Skeletal muscle tissue (tissue), 4 donors: ENCODE measurements around the gene C20orf202. TPM values are rescaled to one million over a fixed set of nuclear protein-coding genes. Genes with fewer than 3 reads are reported as not detected.

Experiments used
- H3K27ac ChIP-seq: one replicate; pipeline ENCODE4 v1.7.0; 2013; ENCODE audit warnings: mild to moderate bottlenecking, low read depth, low read length, inconsistent platforms
- H3K27me3 ChIP-seq, 3 donors: one replicate each; pipeline ENCODE4 v1.7.0; 2013; ENCODE audit warnings: low read length in 3 of 3; ENCODE audit not compliant: control insufficient read depth in 3 of 3, insufficient read depth in 3 of 3
- H3K36me3 ChIP-seq, 3 donors: one replicate each; pipeline ENCODE4 v1.7.0; 2013; ENCODE audit warnings: low read length in 3 of 3; ENCODE audit not compliant: control insufficient read depth in 3 of 3, insufficient read depth in 3 of 3
- H3K4me1 ChIP-seq, 3 donors: one replicate each; pipeline ENCODE4 v1.7.0; 2013; ENCODE audit warnings: low read length in 3 of 3, mild to moderate bottlenecking in 3 of 3; ENCODE audit not compliant: control insufficient read depth in 3 of 3, insufficient read depth in 3 of 3
- H3K4me3 ChIP-seq, 3 donors: one replicate each; pipeline ENCODE4 v1.7.0; 2013; ENCODE audit warnings: low read length in 3 of 3
- H3K9ac ChIP-seq, 3 donors: one replicate each; pipeline ENCODE4 v1.7.0; 2013; ENCODE audit warnings: low read length in 3 of 3, mild to moderate bottlenecking in 3 of 3, moderate library complexity in 2 of 3, low read depth in 1 of 3
- H3K9me3 ChIP-seq, 3 donors: one replicate each; pipeline ENCODE4 v1.7.0; 2013; ENCODE audit warnings: low read length in 3 of 3; ENCODE audit not compliant: control insufficient read depth in 3 of 3
- total RNA-seq: library from RNA; depleted of rRNA; stranded (reverse); fragments of >200 nt; gene quantifications from one replicate; pipeline ENCODE4 v1.2.3, GENCODE V29; 2014
- donor health status: Osteomylitis.

C20orf202 gene
- total RNA-seq, 1 donor from 2014 or later, result 0.52 TPM

DNA sequence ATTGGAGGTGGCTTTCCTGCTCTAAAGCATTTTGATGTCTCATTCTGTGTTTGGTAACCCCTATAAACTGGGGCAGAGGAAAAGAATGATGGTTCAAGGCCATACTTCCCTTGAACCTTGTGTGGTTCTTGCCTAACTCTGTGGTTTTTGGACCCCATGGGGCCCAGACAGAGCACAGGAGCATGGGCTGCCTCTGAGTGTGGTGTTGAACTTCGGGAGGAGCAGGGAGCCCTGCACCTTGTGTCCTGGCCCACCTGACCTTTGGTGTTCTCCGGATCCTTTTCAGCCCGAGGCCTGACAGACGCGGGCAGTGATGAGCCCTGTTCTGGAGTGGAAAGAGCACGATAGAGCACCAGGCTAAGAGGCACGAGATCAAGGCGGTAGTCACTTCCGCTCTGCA is 37.3 kb upstream of the C20orf202 start:
- no peak overlapping the region for H3K27ac ChIP-seq

DNA sequence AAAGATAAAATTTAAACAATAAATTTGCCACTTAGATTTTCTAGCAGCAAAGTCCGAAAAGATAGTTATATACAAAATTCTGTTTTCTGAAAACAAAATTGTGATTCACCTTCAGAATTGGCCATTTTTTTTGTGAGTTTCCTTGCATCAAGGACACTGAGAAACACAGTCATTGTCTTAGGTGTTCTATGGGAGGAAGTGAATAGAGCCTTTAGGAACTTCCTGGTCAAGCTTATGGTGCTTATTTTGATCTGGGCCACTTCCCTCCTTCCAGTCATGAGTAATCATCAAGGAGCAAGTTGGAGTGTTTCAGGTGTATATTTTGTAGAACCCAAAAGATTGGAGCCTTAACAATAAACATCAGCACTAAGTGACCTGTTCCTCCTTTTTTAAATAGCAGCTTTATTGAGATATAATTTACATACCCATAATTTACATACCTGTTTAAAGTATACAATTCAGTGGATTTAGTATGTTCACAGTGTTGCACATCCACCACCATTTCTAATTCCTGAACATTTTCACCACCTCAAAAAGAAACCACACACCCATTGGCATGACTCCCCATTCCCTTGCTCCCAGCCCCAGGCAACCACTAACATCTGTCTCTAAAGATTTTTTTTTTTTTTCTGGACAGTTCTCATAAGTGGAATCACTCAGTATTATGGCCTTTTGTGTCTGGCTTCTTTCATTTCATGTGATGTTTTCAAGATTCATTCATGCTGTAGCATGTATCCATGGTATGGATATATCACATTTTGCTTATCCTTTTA is 36.1 kb upstream of the C20orf202 start:
- no peaks in the 10 kb centered on the region for H3K9me3 ChIP-seq
- no peak overlapping the region for H3K4me3 ChIP-seq
- H3K27me3 ChIP-seq, result no peaks in the 10 kb centered on the region
- H3K9ac ChIP-seq, result no peak overlapping the region
- peaks cover 80 to 86% (median 85%) of the 10 kb centered on the region in 3 donors for H3K36me3 ChIP-seq
- H3K4me1 ChIP-seq, result peaks cover 0 to 10% (median 5%) of the 10 kb centered on the region in 3 donors
- H3K27ac ChIP-seq, result no peak overlapping the region

More for the DNA sequence above, 37.3 kb upstream of the C20orf202 start:
- Histone ChIP-seq H3K9me3 (no peaks in the 10 kb centered on the region), H3K4me3 (no peak overlapping the region), H3K9ac (no peak overlapping the region), H3K4me1 (peaks cover 0 to 14% (median 5%) of the 10 kb centered on the region in 3 donors), H3K36me3 (peaks cover 75 to 83% (median 81%) of the 10 kb centered on the region in 3 donors), H3K27me3 (no peaks in the 10 kb centered on the region)

DNA sequence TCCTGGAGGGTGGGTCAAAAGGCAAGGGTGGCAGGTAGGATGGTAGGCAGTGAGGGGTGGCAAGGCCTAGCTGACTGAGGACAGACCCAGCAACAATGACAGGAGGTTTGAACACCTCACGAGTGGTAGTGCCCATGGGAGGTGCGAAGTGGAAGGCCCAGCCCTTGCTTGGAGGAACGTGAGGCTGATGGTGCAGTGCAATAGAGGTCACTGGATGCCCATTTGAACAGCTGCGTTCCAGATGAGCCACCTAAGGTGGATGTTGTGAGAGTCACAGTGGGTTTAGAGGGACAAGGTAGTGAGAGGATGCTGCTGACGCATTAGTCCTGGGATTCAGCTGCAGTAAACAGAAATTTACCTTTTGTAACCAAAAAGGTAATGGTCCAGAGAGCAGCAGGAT is 34.0 kb upstream of the C20orf202 start:
- Histone ChIP-seq H3K4me3 (no peak overlapping the region), H3K9ac (no peak overlapping the region), H3K36me3 (peaks cover 74 to 81% (median 78%) of the 10 kb centered on the region in 3 donors), H3K9me3 (no peaks in the 10 kb centered on the region), H3K27ac (no peak overlapping the region), H3K27me3 (no peaks in the 10 kb centered on the region), H3K4me1 (no peaks in the 10 kb centered on the region)

DNA sequence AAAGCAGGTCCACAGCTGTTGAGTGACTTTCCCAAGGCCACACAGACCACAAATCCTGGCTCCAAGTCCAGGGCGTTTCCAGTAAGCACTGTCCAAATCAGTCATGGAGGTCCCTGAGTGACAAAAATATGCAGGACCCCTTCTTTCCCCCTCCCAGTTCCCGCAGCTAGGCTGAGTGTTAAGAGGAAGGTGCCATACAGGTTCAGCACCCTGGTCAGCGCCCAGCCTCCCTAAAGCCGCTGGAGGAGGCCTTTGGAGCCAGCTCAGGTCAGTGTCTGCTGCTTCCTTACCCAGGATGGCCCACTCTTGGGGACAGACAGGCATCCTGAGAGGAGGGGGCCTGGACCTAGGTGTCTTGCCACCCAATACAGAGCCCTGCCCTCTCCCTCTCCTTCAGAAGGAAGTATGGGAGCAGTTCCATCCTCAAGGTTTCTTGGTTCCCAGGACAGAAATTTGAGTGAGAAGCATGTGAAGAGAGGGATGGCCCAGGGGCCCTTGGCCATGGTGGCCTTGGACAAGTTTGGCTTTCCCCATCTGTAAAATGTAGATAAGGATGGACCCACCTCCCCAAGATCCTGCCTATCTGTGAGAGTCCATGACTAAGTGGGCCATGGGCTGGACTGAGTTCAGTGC is 31.7 kb upstream of the C20orf202 start:
- Histone ChIP-seq H3K4me3 (no peak overlapping the region), H3K27me3 (no peaks in the 10 kb centered on the region), H3K9ac (no peak overlapping the region), H3K27ac (no peak overlapping the region), H3K9me3 (no peaks in the 10 kb centered on the region), H3K4me1 (no peaks in the 10 kb centered on the region), H3K36me3 (peaks cover 53 to 73% (median 70%) of the 10 kb centered on the region in 3 donors)

DNA sequence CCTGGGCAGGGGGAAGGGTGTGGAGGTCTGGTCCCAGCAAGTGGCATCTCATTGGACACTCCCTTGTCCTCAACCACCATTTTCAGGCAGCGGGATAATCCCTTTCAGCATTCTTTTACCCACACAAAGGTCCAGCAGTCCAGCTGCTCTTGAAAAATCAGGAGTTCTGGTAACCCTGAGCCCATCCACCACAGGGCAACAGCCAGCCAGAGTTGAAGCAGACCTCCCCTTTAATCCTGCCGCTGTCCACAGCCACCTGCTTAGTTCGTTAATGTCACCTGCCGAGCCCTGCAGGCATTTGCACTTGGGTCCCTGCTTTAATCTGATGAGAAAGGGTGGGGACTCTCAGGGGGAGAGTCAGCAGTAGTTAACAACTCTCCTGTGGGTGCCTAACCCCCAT is 29.6 kb upstream of the C20orf202 start:
- Histone ChIP-seq H3K36me3 (peaks cover 43 to 55% (median 53%) of the 10 kb centered on the region in 3 donors), H3K9ac (no peak overlapping the region), H3K27me3 (no peaks in the 10 kb centered on the region), H3K4me1 (no peaks in the 10 kb centered on the region), H3K9me3 (no peaks in the 10 kb centered on the region), H3K27ac (no peak overlapping the region), H3K4me3 (no peak overlapping the region)

DNA sequence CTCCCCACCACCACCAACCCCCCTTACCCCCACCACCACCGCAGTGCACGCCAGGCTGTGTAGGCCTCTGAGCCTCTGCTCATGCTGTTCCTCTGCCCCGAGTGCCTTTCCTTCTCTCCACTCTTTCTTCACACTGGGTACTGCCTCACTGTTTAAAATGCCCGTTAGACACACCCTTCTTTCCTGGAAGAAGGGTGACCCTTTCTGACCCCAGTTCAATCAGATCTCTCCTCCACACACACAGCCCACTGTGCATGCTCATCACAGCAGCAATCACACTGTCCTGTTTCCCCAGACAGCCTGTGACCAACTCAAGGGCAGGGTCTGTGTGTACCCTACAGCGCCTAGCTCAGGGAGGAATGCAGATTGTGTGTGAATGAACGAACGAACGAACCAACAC is 28.5 kb upstream of the C20orf202 start:
- no peak overlapping the region for H3K27ac ChIP-seq
- no peaks in the 10 kb centered on the region for H3K27me3 ChIP-seq
- H3K9me3 ChIP-seq, result no peaks in the 10 kb centered on the region
- H3K9ac ChIP-seq, result no peak overlapping the region
- peaks cover 32 to 44% (median 42%) of the 10 kb centered on the region in 3 donors for H3K36me3 ChIP-seq
- no peaks in the 10 kb centered on the region for H3K4me1 ChIP-seq
- no peak overlapping the region for H3K4me3 ChIP-seq

DNA sequence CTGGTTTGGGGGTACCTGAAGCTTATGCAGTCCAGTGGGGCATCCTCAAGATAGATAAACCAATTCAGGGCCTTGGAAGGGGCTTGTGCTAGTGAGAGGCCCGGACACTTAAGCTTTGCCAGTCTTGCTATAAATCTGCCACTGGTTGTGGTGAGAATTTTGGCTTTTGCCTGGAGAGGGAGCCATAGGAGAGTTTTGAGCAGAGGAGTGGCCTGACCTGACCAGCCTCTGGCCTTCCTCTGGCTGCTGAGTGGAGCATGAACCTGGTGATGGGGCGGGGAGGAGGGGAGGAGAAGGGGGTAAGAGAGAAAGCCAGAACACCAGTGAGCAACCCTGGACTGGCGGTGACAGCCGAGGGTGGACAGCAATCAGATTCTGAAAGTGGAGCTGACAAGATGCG is 25.6 kb upstream of the C20orf202 start:
- Histone ChIP-seq H3K27ac (no peak overlapping the region), H3K4me1 (peaks cover 0 to 3% (median 0%) of the 10 kb centered on the region in 3 donors), H3K9me3 (no peaks in the 10 kb centered on the region), H3K9ac (no peak overlapping the region), H3K27me3 (peaks cover 0 to 4% (median 0%) of the 10 kb centered on the region in 3 donors), H3K36me3 (peaks cover 12 to 25% (median 21%) of the 10 kb centered on the region in 3 donors), H3K4me3 (no peak overlapping the region)

DNA sequence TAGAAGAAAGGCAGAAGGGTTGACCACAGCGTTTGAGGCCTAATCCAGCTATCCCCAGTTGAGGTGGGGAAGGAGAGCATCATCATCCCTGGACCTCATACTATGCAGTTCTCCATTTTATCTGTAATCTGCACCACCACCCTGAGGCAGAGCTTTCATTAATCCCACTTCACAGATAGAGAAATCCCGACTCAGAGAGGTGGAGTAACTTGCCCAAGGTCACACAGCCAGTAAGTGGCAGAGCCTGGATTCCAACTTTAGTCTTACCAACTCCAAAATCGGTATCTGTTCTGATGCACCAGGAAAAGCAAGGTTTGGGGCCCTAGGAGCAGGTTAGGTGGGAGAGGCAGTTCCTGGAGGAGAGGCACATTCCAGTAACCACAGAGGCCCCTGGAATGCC is 25.2 kb upstream of the C20orf202 start:
- Histone ChIP-seq H3K4me3 (no peak overlapping the region), H3K27ac (no peak overlapping the region), H3K4me1 (peaks cover 0 to 3% (median 0%) of the 10 kb centered on the region in 3 donors), H3K27me3 (peaks cover 0 to 8% (median 0%) of the 10 kb centered on the region in 3 donors), H3K9me3 (no peaks in the 10 kb centered on the region), H3K36me3 (peaks cover 9 to 21% (median 21%) of the 10 kb centered on the region in 3 donors), H3K9ac (no peak overlapping the region)

DNA sequence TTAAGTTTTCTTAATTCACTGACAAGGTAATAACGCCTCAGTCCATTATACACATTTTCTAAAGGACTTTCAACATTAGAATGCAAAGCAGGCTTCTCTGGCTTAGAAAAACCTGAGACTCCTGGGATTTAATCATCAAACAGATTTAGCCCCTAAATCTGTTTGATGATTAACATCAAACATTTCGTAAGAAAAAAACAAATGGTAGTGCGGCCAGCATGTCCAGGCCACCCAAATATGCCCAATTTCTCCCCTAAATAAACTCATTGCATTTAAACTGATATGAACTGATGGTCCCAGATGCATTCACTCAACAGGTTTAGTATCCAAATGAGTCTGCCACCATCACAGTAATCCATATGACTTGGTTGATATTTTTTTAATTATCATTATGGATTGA is 24.6 kb upstream of the C20orf202 start:
- H3K4me3 ChIP-seq, result no peak overlapping the region
- H3K36me3 ChIP-seq, result peaks cover 7 to 21% (median 19%) of the 10 kb centered on the region in 3 donors
- H3K9ac ChIP-seq, result no peak overlapping the region

DNA sequence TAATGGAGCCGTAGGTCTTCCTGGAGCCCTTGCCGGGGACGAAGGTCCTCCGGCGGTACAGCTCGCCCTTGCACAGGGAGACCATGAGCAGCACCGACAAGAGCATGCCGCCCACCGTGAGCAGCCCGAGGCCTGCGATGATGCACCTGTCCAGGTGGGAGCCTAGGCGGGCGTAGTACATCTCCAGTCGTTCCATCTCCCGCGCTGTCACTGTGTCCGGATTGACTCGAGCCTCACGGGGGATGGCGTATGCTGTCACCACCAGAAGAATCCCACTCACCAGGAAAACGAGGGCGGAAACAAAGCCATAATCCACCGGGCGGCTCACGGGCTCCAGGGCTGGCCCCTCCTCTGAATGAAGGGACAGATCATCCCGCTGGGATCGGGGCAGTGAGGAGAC is 22.3 kb upstream of the C20orf202 start:
- no peaks in the 10 kb centered on the region for H3K9me3 ChIP-seq
- H3K27me3 ChIP-seq, result peaks cover 10 to 25% (median 15%) of the 10 kb centered on the region in 3 donors
- peaks cover 0 to 11% (median 4%) of the 10 kb centered on the region in 3 donors for H3K4me1 ChIP-seq
- no peak overlapping the region for H3K27ac ChIP-seq
- H3K9ac ChIP-seq, result no peak overlapping the region
- peaks cover 6 to 8% (median 7%) of the 10 kb centered on the region in 3 donors for H3K36me3 ChIP-seq
- H3K4me3 ChIP-seq, result no peak overlapping the region

More for the DNA sequence above, 24.6 kb upstream of the C20orf202 start:
- Histone ChIP-seq H3K27me3 (peaks cover 0 to 10% (median 1%) of the 10 kb centered on the region in 3 donors), H3K4me1 (peaks cover 0 to 3% (median 0%) of the 10 kb centered on the region in 3 donors), H3K9me3 (no peaks in the 10 kb centered on the region), H3K27ac (no peak overlapping the region)
